ENCODE data around the gene CLRN3.

DNA sequence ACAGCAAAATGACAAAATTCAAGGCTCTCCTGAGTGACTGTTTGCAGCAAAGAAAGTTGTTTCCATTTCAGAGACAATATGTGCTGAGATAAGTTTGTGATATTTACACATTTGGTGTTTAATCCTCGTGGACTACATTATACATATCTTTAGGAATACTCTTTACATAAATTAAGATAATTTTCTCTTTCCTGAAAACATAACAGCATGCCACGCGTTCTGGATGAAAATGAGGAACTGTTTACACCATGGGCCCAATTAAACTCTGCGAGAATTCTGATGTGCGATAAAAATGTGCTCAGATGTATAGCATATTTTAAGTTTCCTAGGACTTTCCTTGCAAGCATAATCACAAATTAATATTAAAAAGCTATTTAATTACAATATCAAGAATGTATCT, 40.5 kb upstream of the CLRN3 start:
- TF ChIP-seq, protein P1, sequence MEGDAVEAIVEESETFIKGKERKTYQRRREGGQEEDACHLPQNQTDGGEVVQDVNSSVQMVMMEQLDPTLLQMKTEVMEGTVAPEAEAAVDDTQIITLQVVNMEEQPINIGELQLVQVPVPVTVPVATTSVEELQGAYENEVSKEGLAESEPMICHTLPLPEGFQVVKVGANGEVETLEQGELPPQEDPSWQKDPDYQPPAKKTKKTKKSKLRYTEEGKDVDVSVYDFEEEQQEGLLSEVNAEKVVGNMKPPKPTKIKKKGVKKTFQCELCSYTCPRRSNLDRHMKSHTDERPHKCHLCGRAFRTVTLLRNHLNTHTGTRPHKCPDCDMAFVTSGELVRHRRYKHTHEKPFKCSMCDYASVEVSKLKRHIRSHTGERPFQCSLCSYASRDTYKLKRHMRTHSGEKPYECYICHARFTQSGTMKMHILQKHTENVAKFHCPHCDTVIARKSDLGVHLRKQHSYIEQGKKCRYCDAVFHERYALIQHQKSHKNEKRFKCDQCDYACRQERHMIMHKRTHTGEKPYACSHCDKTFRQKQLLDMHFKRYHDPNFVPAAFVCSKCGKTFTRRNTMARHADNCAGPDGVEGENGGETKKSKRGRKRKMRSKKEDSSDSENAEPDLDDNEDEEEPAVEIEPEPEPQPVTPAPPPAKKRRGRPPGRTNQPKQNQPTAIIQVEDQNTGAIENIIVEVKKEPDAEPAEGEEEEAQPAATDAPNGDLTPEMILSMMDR (conservative IDR thresholded peaks at IDR 0.05; ENCODE audit: low read depth in 2 of 2): no peak
- no peak for TF ChIP-seq CREB1 (CRISPR knock-in tag; IDR thresholded peaks at IDR 0.05; ENCODE audit: low read depth)
- no peak for TF ChIP-seq POLR2AphosphoS5 (IDR thresholded peaks at IDR 0.05; ENCODE audit: low read depth)
- TF ChIP-seq, protein P2, sequence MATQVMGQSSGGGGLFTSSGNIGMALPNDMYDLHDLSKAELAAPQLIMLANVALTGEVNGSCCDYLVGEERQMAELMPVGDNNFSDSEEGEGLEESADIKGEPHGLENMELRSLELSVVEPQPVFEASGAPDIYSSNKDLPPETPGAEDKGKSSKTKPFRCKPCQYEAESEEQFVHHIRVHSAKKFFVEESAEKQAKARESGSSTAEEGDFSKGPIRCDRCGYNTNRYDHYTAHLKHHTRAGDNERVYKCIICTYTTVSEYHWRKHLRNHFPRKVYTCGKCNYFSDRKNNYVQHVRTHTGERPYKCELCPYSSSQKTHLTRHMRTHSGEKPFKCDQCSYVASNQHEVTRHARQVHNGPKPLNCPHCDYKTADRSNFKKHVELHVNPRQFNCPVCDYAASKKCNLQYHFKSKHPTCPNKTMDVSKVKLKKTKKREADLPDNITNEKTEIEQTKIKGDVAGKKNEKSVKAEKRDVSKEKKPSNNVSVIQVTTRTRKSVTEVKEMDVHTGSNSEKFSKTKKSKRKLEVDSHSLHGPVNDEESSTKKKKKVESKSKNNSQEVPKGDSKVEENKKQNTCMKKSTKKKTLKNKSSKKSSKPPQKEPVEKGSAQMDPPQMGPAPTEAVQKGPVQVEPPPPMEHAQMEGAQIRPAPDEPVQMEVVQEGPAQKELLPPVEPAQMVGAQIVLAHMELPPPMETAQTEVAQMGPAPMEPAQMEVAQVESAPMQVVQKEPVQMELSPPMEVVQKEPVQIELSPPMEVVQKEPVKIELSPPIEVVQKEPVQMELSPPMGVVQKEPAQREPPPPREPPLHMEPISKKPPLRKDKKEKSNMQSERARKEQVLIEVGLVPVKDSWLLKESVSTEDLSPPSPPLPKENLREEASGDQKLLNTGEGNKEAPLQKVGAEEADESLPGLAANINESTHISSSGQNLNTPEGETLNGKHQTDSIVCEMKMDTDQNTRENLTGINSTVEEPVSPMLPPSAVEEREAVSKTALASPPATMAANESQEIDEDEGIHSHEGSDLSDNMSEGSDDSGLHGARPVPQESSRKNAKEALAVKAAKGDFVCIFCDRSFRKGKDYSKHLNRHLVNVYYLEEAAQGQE (IDR thresholded peaks at IDR 0.05; ENCODE audit: unreplicated experiment): no peak
- TF ChIP-seq EZH2 (IDR thresholded peaks at IDR 0.05; ENCODE audit: low read depth, unreplicated experiment): no peak
- TF ChIP-seq, protein P3, sequence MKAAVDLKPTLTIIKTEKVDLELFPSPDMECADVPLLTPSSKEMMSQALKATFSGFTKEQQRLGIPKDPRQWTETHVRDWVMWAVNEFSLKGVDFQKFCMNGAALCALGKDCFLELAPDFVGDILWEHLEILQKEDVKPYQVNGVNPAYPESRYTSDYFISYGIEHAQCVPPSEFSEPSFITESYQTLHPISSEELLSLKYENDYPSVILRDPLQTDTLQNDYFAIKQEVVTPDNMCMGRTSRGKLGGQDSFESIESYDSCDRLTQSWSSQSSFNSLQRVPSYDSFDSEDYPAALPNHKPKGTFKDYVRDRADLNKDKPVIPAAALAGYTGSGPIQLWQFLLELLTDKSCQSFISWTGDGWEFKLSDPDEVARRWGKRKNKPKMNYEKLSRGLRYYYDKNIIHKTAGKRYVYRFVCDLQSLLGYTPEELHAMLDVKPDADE (IDR thresholded peaks at IDR 0.05): no peak

All from GM23338 (cell line).